Fibroblast of skin of right quadriceps (primary cell): ENCODE results near the gene CREB5.
A peak's percentile ranks its signal among the peaks of the same experiment; 100 is the strongest.

Source experiments
- DNase-seq: peaks from one replicate; pipeline ENCODE4 v3.0.0-alpha.2; 2013

The CREB5 gene

GRCh38 chr7:28724563-28724962, 312.2 kb downstream of the CREB5 start:
- no peak for DNase-seq

- DNase-seq = no peak
Observed at GRCh38 chr7:28725045-28725642, 312.8 kb downstream of the CREB5 start.

- peak; percentile 18 for DNase-seq
Observed at GRCh38 chr7:28725911-28726310, 313.6 kb downstream of the CREB5 start.

GRCh38 chr7:28726555-28726954, 314.2 kb downstream of the CREB5 start:
- DNase-seq = no peak

- peak; percentile 25 for DNase-seq
Observed at GRCh38 chr7:28729281-28729680, 317.0 kb downstream of the CREB5 start.

GRCh38 chr7:28729727-28730126, 317.4 kb downstream of the CREB5 start:
- DNase-seq = peak; percentile 20

- no peak for DNase-seq
Observed at GRCh38 chr7:28731092-28731658, 318.9 kb downstream of the CREB5 start.

GRCh38 chr7:28732071-28732869, 320.0 kb downstream of the CREB5 start:
- DNase-seq = peak; percentile 63

GRCh38 chr7:28733035-28733434, 320.7 kb downstream of the CREB5 start:
- DNase-seq = no peak

- no peak for DNase-seq
Observed at GRCh38 chr7:28738412-28738811, 326.1 kb downstream of the CREB5 start.

GRCh38 chr7:28739128-28739527, 326.8 kb downstream of the CREB5 start:
- no peak for DNase-seq

GRCh38 chr7:28739826-28740225, 327.5 kb downstream of the CREB5 start:
- no peak for DNase-seq

- no peak for DNase-seq
Observed at GRCh38 chr7:28744951-28745350, 332.6 kb downstream of the CREB5 start.

GRCh38 chr7:28745351-28745750, 333.0 kb downstream of the CREB5 start:
- no peak for DNase-seq

GRCh38 chr7:28747404-28747803, 335.1 kb downstream of the CREB5 start:
- no peak for DNase-seq

- no peak for DNase-seq
Observed at GRCh38 chr7:28747854-28748253, 335.5 kb downstream of the CREB5 start.

GRCh38 chr7:28748346-28748745, 336.0 kb downstream of the CREB5 start:
- DNase-seq = no peak

- no peak for DNase-seq
Observed at GRCh38 chr7:28748933-28749584, 336.7 kb downstream of the CREB5 start.

- DNase-seq = no peak
Observed at GRCh38 chr7:28749638-28750037, 337.3 kb downstream of the CREB5 start.

GRCh38 chr7:28750981-28751380, 338.7 kb downstream of the CREB5 start:
- DNase-seq = no peak

- DNase-seq = no peak
Observed at GRCh38 chr7:28753613-28754012, 341.3 kb downstream of the CREB5 start.

GRCh38 chr7:28754027-28754426, 341.7 kb downstream of the CREB5 start:
- peak; percentile 23 for DNase-seq

- DNase-seq = no peak
Observed at GRCh38 chr7:28754447-28754846, 342.1 kb downstream of the CREB5 start.

GRCh38 chr7:28755255-28755654, 342.9 kb downstream of the CREB5 start:
- DNase-seq = peak; percentile 72
